Transverse colon (tissue), 4 donors: ENCODE results near the gene GPR156. TPM values are rescaled to one million over a fixed set of nuclear protein-coding genes. Genes with fewer than 3 reads are reported as not detected.
A peak's percentile ranks its signal among the peaks of the same experiment; 100 is the strongest.

Experiments used
- DNase-seq: peaks from one replicate; pipeline ENCODE4 v3.0.0-alpha.2; 2019
- H3K27ac ChIP-seq, 4 donors: fragments of 200-600 bp; sonication (generic); 2 replicates each; pipeline ENCODE4 v1.5.1; 2016 to 2018; ENCODE audit warnings: inconsistent platforms in 4 of 4
- H3K27me3 ChIP-seq: fragments of 200-600 bp; sonication (generic); 2 replicates; pipeline ENCODE4 v1.5.1; 2017; ENCODE audit warnings: inconsistent platforms
- H3K36me3 ChIP-seq, 4 donors: fragments of 200-600 bp; sonication (generic); 2 replicates each; pipeline ENCODE4 v1.5.1; 2017 to 2019; ENCODE audit warnings: inconsistent platforms in 4 of 4
- H3K4me1 ChIP-seq, 4 donors: fragments of 200-600 bp; sonication (generic); 2 replicates each; pipeline ENCODE4 v1.5.1; 2017 to 2020; ENCODE audit warnings: inconsistent platforms in 4 of 4
- H3K4me3 ChIP-seq, 4 donors: fragments of 200-600 bp; sonication (generic); 1 replicate in 1 of 4; 2 replicates in 3 of 4; pipeline versions ENCODE4 v1.5.1 to v1.6.1; 2017 to 2019; ENCODE audit warnings: inconsistent platforms in 4 of 4
- H3K9me3 ChIP-seq, 2 donors: fragments of 200-600 bp; sonication (generic); 2 replicates each; pipeline ENCODE4 v1.5.1; 2017 to 2019; ENCODE audit warnings: inconsistent platforms in 2 of 2
- CTCF ChIP-seq, 5 experiments: fragments of 200-600 bp in 3 of 5; fragments of 450-650 bp in 2 of 5; sonication (generic) in 3 of 5; IDR thresholded peaks; 1 replicate in 2 of 5; 2 replicates in 3 of 5; pipeline ENCODE4 v1.5.1; 2016 to 2017; ENCODE audit warnings: antibody characterized with exemption in 5 of 5, inconsistent platforms in 3 of 5, mild to moderate bottlenecking in 2 of 5, moderate library complexity in 1 of 5
- EP300 ChIP-seq: sonication (generic); formaldehyde crosslinking; IDR thresholded peaks from one replicate; pipeline ENCODE4 v1.6.1; 2017; ENCODE audit warnings: antibody characterized with exemption, low read depth
- POLR2A ChIP-seq: fragments of 450-650 bp; IDR thresholded peaks from one replicate; pipeline ENCODE4 v1.6.1; 2016; ENCODE audit warnings: antibody characterized with exemption, mild to moderate bottlenecking, moderate library complexity
- POLR2AphosphoS5 ChIP-seq, 3 donors: sonication (generic); formaldehyde crosslinking; IDR thresholded peaks; one replicate each; pipeline ENCODE4 v1.6.1; 2016; ENCODE audit warnings: antibody characterized with exemption in 3 of 3
- WGBS, 2 donors: methylation state at CpG; one replicate each; pipeline ENCODE4 v1.1.5; 2018; ENCODE audit warnings: low coverage in 1 of 2; 5-methylcytosine and 5-hydroxymethylcytosine counted together
- in situ Hi-C, 4 donors: fragments of 200-750 bp; cut with MboI; loops; one replicate each; pipeline versions ENCODE4 v1.15.0 to v1.15.1; 2017; ENCODE audit warnings: low sequenced_read_pairs in 3 of 4, low pct_ligation_motif_present in 1 of 4, low pct_unique_long_range_greater_than_20kb in 1 of 4
- intact Hi-C: fragments of 100-400 bp; cut with DNase I; formaldehyde crosslinking; loops from one replicate; pipeline ENCODE4 v1.15.1; 2023; ENCODE audit warnings: low total_unique reads
- total RNA-seq, 4 donors: library from RNA; depleted of rRNA; stranded (reverse); fragments of >200 nt; gene quantifications; one replicate each; pipeline ENCODE4 v1.1.0, GENCODE V29; 2016

GPR156 gene
- total RNA-seq, 4 donors from 2014 or later, result 0.27 to 0.48 TPM; not detected in 2

DNA sequence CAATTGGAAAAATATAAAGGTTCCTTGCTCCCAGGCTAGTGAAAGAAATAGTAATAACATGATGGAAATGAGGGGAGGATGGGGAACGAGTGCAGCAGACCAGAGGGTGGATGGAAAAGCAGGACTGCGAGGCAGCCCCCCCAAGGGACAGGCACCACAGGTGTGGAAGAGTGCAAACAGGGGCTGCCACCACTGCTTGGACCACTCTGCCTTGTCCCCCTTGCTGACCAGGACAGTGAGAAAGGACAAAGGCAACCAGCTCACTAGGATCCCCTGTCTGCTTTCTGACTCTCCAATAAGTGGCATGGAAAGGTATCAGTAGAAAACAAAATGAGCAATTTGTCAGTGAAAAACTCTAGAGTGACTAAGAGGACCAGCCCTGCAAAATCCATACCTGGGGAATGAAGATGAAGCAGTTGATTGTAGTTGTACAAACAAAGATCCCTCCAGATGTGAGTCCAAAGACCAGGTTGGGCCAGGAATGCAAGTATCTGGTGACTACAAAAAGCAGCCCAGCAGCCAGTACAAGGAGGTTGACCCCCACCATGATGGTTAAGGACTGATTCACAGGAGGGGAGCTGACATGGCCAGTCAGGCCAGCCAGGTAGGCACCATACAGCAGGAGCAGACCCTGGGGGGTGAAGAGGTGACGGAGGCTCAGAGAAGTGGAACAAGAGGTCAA, 104.2 kb downstream of the GPR156 start:
- no peak for TF ChIP-seq CTCF (IDR thresholded peaks at IDR 0.05)
- TF ChIP-seq POLR2A, result no peak
- no peak for TF ChIP-seq EP300
- TF ChIP-seq POLR2AphosphoS5 (IDR thresholded peaks at IDR 0.05), result no peak
- H3K4me1 ChIP-seq, result peaks cover 0 to 10% (median 0%) of the 10 kb centered on the region in 4 donors
- H3K9me3 ChIP-seq, result no peaks in the 10 kb centered on the region
- H3K27me3 ChIP-seq, result no peaks in the 10 kb centered on the region
- no peak overlapping the region for H3K27ac ChIP-seq
- DNase-seq, result no peak
- in situ Hi-C loops, result loop anchor here (10.0 to 25.0 kb wide), 2 partner anchors 286 to 294 kb away; no protein-coding TSS in a partner anchor
- intact Hi-C loops, result no loop called here
- no peaks in the 10 kb centered on the region for H3K36me3 ChIP-seq
- H3K4me3 ChIP-seq, result no peak overlapping the region
- WGBS, 2 donors, result 83 to 84% methylated on average over 2 to 3 of the region's 3 CpGs

DNA sequence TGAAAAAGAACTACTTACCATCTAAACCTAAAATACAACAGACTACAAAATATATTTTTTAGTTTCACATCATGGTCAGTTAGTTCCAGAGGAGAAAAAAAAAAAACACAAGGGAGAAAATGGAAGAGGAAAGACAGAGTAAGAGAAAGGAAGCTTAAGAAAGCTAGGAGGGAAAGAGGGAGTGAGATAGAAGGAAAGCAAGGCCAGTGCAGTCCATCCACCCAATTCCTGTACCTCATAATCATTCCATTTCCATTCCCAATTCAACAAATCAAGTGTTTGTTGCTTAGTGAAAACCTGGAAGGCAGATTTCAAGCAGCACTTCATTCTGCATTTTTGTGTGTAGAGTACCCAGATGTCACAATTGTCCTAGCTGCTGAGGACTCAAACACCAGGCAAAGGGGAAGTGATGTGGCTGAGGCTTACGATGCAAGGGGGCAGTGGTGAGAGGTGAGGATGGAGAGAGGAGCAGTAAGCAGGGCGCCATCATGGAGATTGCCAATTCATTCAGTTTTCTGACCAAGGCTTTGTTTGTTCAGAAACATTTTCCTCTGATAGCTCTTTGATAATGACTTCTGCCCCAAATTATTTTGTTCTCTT, 107.2 kb downstream of the GPR156 start:
- Histone ChIP-seq H3K9me3 (no peaks in the 10 kb centered on the region), H3K4me3 (no peak overlapping the region), H3K27ac (peak overlapping the region; percentile 16 to 38 (median 24)), H3K36me3 (no peaks in the 10 kb centered on the region), H3K27me3 (no peaks in the 10 kb centered on the region), H3K4me1 (peaks cover 0 to 10% (median 0%) of the 10 kb centered on the region in 4 donors)
- WGBS, 2 donors, result 73 to 88% methylated on average over 2 of the region's 2 CpGs
- TF ChIP-seq CTCF (IDR thresholded peaks at IDR 0.05) (no peak), EP300 (no peak), POLR2A (no peak), POLR2AphosphoS5 (IDR thresholded peaks at IDR 0.05) (no peak)
- intact Hi-C loops (no loop called here), in situ Hi-C loops (loop anchor here in 3 of 4 donors (25.0 kb wide), 1 partner anchor 291 kb away; no protein-coding TSS in a partner anchor)
- DNase-seq, result no peak

- WGBS, 2 donors, result 60 to 62% methylated on average over 1 to 6 of the region's 6 CpGs
- in situ Hi-C loops (loop anchor here in 3 of 4 donors (25.0 kb wide), 1 partner anchor 290 kb away; no protein-coding TSS in a partner anchor), intact Hi-C loops (no loop called here)
- peak overlapping the region; percentile 16 to 38 (median 24) for H3K27ac ChIP-seq
- no peaks in the 10 kb centered on the region for H3K9me3 ChIP-seq
- TF ChIP-seq POLR2AphosphoS5 (IDR thresholded peaks at IDR 0.05) (no peak), CTCF (IDR thresholded peaks at IDR 0.05) (no peak), EP300 (no peak), POLR2A (no peak)
- no peak for DNase-seq
- no peaks in the 10 kb centered on the region for H3K36me3 ChIP-seq
- H3K4me3 ChIP-seq, result no peak overlapping the region
- peaks cover 0 to 10% (median 0%) of the 10 kb centered on the region in 4 donors for H3K4me1 ChIP-seq
- no peaks in the 10 kb centered on the region for H3K27me3 ChIP-seq
Observed at GRCh38 chr3:120177151-120177550, 107.9 kb downstream of the GPR156 start.

GRCh38 chr3:120174811-120175539, 110.0 kb downstream of the GPR156 start:
- in situ Hi-C loops, result loop anchor here in 3 of 4 donors (25.0 kb wide), 1 partner anchor 288 kb away; no protein-coding TSS in a partner anchor
- intact Hi-C loops, result loop anchor here (5.0 kb wide), 1 partner anchor 102 kb away; no protein-coding TSS in a partner anchor
- Histone ChIP-seq H3K4me3 (no peak overlapping the region), H3K27ac (no peak overlapping the region), H3K9me3 (no peaks in the 10 kb centered on the region), H3K4me1 (peaks cover 0 to 10% (median 0%) of the 10 kb centered on the region in 4 donors), H3K36me3 (no peaks in the 10 kb centered on the region), H3K27me3 (no peaks in the 10 kb centered on the region)
- no peak for TF ChIP-seq POLR2A
- no peak for TF ChIP-seq CTCF (IDR thresholded peaks at IDR 0.05)
- TF ChIP-seq POLR2AphosphoS5 (IDR thresholded peaks at IDR 0.05), result no peak
- no peak for TF ChIP-seq EP300
- no peak for DNase-seq
- 100% methylated on average over 2 of the region's 3 CpGs; no CpG with 5 or more reads in 1 of the 2 donors for WGBS, 2 donors
